Measurements from ENCODE around the gene SF3A2.

The SF3A2 gene

DNA sequence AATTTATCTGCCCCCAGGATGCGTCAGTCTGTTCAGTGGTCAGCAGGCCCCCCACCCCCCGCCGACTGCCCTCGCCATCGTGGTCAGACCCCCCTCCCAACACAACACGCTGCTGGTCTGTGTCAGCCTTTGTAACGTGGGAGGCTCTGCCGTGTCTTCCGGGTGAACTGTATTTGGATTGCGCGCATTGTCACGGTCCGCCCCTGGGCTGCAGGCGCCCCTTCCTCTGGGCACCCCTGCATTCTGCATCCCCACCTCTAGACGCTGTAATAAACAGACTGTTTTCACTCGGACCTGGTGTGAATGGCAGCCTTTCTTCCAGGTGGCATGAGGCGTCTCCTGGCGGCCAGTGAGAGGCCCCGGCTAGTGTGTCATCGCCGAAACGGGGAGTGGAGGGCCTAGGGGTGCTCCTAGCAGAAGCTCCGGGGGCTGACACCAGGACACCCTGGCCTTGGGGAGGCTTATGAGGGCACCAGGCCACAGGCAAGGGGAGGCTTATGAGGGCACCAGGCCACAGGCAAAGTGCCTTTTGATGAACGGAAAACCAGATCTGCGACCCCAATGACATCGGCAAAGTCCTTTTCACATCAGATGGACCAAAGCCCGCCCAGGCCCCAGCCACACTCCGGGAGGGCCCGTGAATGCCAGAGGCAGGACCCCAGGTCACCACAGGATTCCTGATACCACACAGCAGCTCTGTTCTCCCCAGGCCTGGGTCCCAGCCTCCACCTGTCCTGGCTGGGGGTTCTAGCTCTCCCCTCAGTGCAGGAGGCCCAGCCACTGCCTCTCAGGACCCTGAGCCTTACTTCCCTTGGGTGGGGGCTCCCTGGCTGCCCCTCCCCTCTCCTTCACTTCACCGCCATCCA, 4.1 kb upstream of the SF3A2 start:
- TF ChIP-seq, protein P1, sequence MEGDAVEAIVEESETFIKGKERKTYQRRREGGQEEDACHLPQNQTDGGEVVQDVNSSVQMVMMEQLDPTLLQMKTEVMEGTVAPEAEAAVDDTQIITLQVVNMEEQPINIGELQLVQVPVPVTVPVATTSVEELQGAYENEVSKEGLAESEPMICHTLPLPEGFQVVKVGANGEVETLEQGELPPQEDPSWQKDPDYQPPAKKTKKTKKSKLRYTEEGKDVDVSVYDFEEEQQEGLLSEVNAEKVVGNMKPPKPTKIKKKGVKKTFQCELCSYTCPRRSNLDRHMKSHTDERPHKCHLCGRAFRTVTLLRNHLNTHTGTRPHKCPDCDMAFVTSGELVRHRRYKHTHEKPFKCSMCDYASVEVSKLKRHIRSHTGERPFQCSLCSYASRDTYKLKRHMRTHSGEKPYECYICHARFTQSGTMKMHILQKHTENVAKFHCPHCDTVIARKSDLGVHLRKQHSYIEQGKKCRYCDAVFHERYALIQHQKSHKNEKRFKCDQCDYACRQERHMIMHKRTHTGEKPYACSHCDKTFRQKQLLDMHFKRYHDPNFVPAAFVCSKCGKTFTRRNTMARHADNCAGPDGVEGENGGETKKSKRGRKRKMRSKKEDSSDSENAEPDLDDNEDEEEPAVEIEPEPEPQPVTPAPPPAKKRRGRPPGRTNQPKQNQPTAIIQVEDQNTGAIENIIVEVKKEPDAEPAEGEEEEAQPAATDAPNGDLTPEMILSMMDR (IDR thresholded peaks at IDR 0.05; ENCODE audit: insufficient read depth, missing control alignments) = no peak
- FAIRE-seq = no peak

DNA sequence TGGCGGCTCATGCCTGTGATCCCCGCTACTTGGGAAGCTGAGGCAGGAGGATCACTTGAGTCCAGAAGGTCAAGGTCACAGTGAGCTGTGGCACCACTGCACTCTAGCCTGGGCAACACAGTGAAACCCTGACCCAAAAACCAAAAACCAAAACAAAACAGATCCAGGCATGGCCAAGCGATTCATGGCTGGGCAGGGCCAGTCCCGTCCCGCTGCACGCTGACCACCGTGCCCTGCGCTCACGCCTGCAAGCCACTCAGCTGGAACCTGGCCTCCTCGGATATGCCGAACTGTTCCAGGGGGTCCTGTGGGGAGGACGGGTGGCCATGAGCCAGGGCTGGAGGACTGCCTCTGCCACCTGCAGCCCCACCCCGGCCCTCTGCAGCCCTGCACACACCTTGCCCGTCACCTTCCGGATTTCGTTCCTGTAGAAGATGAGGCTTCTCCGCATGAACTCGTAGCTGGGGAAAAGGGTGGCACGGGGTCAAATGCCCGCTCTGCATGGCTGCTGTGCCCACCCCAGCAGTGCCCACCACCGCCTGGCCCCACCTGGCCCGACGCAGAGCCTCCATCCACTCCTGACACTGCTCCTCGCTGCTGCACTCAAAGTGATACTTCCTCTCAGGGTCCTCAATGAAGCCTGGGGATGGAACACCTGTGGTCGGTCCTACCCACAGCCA, 2.9 kb upstream of the SF3A2 start:
- FAIRE-seq (no peak), DNase-seq (ENCODE audit: insufficient read length, low spot score) (no peak)
- TF ChIP-seq, protein P1 (IDR thresholded peaks at IDR 0.05; ENCODE audit: insufficient read depth, missing control alignments) = no peak

More for the DNA sequence above, 4.1 kb upstream of the SF3A2 start:
- DNase-seq (ENCODE audit: insufficient read length, low spot score) = no peak

DNA sequence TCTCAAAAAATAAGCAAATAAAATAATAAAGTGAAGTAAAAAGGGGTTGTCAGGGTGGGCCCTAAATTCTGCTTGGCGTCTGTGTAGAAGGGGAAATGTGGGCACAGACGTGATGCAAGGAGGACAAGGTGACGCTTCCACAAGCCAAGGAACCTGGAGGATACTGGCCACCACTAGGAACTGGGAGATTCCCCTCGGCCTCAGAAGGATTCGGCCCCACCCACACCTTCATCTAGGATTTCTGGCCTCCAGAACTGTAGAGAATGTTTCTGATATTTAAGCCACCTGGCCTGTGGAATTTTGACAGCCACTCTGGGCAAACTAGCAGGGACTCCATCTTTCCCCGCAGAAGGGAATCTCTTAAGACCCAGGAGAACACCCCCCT, 1.6 kb upstream of the SF3A2 start:
- TF ChIP-seq, protein P1 (IDR thresholded peaks at IDR 0.05; ENCODE audit: insufficient read depth, missing control alignments) = no peak
- DNase-seq (ENCODE audit: insufficient read length, low spot score) (no peak), FAIRE-seq (no peak)

DNA sequence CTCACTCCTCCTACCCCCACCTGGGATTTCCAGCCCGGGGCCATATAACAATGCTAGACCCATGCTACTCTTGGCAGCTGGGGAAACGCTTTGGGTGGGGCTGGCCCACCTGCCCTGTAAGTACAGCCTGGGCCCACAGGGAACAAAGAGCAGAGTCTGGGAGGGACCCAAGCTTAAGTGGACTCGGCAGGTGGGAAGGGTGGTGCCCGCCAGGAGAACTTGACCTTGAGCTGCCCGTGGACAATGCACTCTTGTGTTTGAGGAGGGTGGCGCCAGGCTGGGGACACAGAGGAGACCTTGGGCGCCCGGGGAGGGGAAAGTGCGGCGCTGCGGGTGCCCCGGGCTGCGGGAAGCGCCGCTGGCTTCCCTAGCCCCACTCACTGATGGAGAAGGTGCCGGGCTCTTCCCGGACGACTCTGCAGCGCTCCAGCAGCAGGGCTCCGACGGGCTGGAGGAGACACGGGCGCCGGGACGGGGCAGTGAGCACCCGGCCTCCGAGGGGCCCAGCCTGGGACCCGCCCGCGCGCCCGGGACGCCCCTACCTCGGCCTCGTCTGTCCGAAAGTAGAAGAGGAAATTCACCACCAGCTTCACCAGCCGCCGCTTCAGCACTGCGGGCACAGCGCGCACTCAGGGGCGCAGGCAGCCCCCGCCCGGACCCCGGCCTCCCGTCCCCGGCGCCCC, 1.1 kb upstream of the SF3A2 start:
- DNase-seq (ENCODE audit: insufficient read length, low spot score) (no peak), FAIRE-seq (no peak)
- TF ChIP-seq, protein P1 (IDR thresholded peaks at IDR 0.05; ENCODE audit: insufficient read depth, missing control alignments) = no peak

DNA sequence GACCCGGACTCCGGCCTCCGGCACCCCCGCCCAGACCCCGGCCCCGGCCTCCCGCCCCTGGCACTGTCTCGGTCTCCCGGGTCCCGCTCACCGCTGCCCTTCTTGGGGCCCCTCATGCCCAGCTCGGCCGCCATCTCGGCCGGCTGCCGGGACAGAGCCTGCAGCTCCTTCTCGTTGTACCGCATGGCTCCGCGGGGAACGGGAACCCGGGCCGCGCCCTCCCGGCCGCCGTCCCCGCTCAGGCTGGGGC, 635 bp upstream of the SF3A2 start:
- DNase-seq (ENCODE audit: insufficient read length, low spot score) (no peak), FAIRE-seq (no peak)
- TF ChIP-seq, protein P1 (IDR thresholded peaks at IDR 0.05; ENCODE audit: insufficient read depth, missing control alignments) = no peak

DNA sequence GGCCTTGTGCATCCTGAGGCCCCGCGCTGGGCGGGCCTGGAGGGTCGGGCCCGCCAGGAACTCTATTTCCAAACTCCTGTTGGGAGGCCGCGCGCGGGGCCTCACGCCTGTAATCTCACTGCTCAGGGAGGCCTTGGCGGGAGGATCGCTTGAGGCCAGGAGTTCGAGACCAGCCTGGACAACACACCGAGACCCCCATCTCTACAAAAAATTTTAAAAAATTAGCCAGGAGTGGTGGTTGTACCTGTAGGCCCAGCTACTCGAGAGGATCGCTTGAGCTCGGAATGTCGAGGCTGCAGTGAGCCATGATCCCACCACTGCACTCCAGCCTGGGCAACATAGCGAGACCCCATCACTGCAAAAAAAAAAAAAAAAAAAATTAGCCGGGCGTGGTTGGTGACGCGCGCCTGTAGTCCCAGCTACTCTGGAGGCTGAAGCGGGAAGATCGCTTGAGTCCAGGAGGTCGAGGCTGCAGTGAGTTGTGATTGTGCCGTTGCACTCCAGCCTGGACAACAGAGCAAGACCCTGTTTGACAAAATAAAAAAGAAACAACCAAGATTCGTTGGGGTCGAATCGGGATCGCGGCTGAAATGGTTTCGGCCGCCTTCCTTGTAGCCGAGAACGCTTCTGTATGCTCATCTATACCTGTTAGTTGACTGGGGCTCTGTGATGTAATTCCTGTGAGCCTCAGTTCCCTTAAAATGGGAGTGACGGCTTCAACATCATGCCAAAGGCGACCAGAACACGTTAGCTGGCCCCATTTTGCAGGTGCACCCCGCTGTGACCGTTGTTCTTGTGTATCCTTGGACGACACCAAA, 636 bp downstream of the SF3A2 start:
- FAIRE-seq = no peak
- TF ChIP-seq, protein P1 (IDR thresholded peaks at IDR 0.05; ENCODE audit: insufficient read depth, missing control alignments) = no peak

More for the DNA sequence above, 636 bp downstream of the SF3A2 start:
- DNase-seq (ENCODE audit: insufficient read length, low spot score) = no peak

Measured in D721Med (cell line).